Mucosa of descending colon (tissue), 3 donors: ENCODE measurements around the gene LMO7. TPM values are rescaled to one million over a fixed set of nuclear protein-coding genes. Genes with fewer than 3 reads are reported as not detected.
A peak's percentile ranks its signal among the peaks of the same experiment; 100 is the strongest.
"Not testable (repeated sequence)": the region's sequence is repeated elsewhere in the genome, so short reads cannot be mapped to it uniquely, and the experiment has no call there.

Experiments used
- ATAC-seq: fragments of 200-7000 bp; cut with Tn5 transposase; one replicate; pipeline ENCODE4 v1.9.1; 2020; ENCODE audit warnings: mild to moderate bottlenecking, moderate library complexity
- DNase-seq, 3 donors: peaks; one replicate each; pipeline ENCODE4 v3.0.0-alpha.2; 2020
- H3K36me3 ChIP-seq: fragments of 200-600 bp; one replicate; pipeline ENCODE4 v1.8.0; 2021; ENCODE audit warnings: low read depth, mild to moderate bottlenecking
- H3K4me1 ChIP-seq: fragments of 200-600 bp; one replicate; pipeline ENCODE4 v1.8.0; 2021; ENCODE audit warnings: low read depth, mild to moderate bottlenecking
- H3K4me3 ChIP-seq: fragments of 200-600 bp; one replicate; pipeline ENCODE4 v1.8.0; 2021; ENCODE audit warnings: mild to moderate bottlenecking
- H3K9me3 ChIP-seq: fragments of 200-600 bp; one replicate; pipeline ENCODE4 v1.8.0; 2021; ENCODE audit warnings: mild to moderate bottlenecking
- intact Hi-C, 2 donors: fragments of 100-400 bp; cut with DNase I in 1 of 2; cut with micrococcal nuclease in 1 of 2; formaldehyde crosslinking; loops; one replicate each; pipeline versions ENCODE4 v1.11.0 to v1.11.1; 2022; cut with DNase I, micrococcal nuclease
- total RNA-seq, 3 donors: library from RNA; stranded (reverse); fragmentation: NEBNext Ultra II Directional in 2 of 3; extraction: Animal tissue kit (Norgen Biotek cat#: 25700) in 2 of 3; gene quantifications; one replicate each; pipeline versions ENCODE4 v1.2.1 to v1.2.4, GENCODE V29; 2021 to 2023
- TF ChIP-seq, protein P1 (sequence below): fragments of 200-600 bp; IDR thresholded peaks from one replicate; pipeline ENCODE4 v1.8.0; 2022; ENCODE audit warnings: antibody characterized with exemption, mild to moderate bottlenecking
- donor health status: DM: no; HTN: no; CAD: no; lungs with moderate emphysema.
- donor health status: DM: no; HTN: no; CAD: no.
- donor health status: DM: no; HTN: yes; CAD: no.

The LMO7 gene
- total RNA-seq, 3 donors from 2014 or later: 127 to 243 (median 212) TPM

DNA sequence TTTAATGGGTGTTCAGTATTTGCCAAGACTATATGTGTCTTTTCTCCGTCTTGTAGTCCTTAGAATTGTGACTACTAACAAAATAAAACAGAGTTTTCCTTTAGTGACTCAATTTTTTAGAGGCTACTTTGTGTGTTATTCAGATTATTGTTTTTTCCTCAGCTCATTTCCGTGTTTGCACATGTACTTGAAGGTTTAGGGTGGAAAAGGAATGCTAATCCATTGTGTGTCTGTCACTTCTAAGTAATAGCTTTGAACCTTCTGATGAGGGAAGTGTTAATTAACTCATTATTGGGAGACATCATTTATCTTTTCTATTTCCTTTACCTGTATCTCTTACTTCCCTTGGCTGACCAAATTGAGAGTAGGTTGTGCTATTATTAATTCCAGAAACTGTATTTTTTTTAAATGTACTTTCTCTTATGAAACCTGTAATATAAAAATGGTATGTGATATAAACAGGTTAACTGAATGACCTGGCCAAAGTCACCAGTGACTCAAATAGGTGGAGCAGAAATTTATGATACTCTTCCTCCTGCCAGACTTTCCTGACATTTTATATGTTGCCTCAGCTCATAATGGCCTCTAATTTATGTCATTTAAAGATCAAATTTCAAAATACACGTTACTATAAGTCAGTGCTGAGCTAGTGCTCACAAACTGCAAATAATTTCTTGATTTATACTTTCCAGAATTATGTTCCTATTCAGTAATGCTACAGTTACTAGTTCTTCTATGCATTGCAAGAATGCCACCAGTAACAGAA lies 88.8 kb downstream of the LMO7 start:
- peak; percentile 98 for ATAC-seq

DNA sequence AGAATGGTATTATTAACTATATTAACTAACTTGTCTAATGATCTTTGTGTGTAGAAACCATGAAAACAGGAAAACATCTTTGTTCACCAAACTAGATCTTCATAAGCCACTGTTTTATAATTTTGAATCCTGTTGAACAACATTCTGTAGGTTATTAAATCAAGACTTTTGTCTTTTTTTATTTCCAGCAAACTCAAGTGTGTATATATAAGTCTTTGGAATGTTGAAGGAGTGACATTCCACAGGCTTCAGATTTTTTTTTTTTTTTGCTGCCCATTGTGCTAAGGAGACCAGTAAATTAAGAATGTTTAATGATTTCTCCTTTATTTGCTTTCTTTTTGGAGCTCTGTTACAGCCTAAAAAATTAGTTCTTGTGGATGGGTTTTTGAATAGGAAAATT lies 89.6 kb downstream of the LMO7 start:
- DNase-seq (no peak), ATAC-seq (no peak)
- Histone ChIP-seq H3K9me3 (no peaks in the 10 kb centered on the region), H3K4me3 (no peak overlapping the region), H3K36me3 (no peaks in the 10 kb centered on the region), H3K4me1 (no peaks in the 10 kb centered on the region)
- TF ChIP-seq, protein P1, sequence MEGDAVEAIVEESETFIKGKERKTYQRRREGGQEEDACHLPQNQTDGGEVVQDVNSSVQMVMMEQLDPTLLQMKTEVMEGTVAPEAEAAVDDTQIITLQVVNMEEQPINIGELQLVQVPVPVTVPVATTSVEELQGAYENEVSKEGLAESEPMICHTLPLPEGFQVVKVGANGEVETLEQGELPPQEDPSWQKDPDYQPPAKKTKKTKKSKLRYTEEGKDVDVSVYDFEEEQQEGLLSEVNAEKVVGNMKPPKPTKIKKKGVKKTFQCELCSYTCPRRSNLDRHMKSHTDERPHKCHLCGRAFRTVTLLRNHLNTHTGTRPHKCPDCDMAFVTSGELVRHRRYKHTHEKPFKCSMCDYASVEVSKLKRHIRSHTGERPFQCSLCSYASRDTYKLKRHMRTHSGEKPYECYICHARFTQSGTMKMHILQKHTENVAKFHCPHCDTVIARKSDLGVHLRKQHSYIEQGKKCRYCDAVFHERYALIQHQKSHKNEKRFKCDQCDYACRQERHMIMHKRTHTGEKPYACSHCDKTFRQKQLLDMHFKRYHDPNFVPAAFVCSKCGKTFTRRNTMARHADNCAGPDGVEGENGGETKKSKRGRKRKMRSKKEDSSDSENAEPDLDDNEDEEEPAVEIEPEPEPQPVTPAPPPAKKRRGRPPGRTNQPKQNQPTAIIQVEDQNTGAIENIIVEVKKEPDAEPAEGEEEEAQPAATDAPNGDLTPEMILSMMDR: no peak
- intact Hi-C loops: no loop called here

More for the DNA sequence above, 88.8 kb downstream of the LMO7 start:
- peak in 1 of 3 donors; percentile 32 for DNase-seq
- TF ChIP-seq, protein P1: no peak
- no peak overlapping the region for H3K4me3 ChIP-seq
- H3K36me3 ChIP-seq: no peaks in the 10 kb centered on the region
- H3K4me1 ChIP-seq: no peaks in the 10 kb centered on the region
- intact Hi-C loops: no loop called here
- H3K9me3 ChIP-seq: no peaks in the 10 kb centered on the region

DNA sequence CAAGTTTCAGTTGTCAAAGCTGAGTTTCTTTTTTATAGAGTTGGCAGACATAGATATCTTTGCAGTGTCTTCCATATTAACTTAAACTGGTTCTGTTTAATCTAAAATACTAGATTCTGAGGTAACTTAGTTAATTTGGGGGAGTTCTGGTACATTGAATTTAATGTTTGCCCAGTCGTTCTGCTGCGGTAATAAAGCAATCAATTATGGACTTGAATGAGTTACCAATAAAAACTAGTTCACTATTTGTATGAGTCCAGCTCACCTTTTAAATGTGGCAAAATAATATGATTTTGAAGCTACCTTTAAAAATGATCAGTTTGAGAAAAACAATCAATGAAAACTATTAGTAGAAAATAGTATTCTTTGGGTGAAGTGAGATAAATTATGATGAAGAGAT lies 90.2 kb downstream of the LMO7 start:
- Histone ChIP-seq H3K9me3 (no peaks in the 10 kb centered on the region), H3K4me3 (no peak overlapping the region), H3K36me3 (no peaks in the 10 kb centered on the region), H3K4me1 (no peaks in the 10 kb centered on the region)
- ATAC-seq (no peak), DNase-seq (no peak)
- intact Hi-C loops: no loop called here
- TF ChIP-seq, protein P1: no peak

DNA sequence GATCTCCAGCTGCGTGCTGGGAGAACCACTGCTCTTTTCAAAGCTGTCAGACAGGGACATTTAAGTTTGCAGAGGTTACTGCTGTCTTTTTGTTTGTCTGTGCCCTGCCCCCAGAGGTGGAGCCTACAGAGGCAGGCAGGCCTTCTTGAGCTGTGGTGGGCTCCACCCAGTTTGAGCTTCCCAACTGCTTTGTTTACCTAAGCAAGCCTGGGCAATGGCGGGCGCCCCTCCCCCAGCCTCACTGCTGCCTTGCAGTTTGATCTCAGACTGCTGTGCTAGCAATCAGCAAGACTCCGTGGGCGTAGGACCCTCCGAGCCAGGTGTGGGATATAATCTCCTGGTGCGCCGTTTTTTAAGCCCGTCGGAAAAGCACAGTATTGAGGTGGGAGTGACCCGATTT lies 97.0 kb downstream of the LMO7 start:
- DNase-seq, ATAC-seq, H3K4me1 ChIP-seq, H3K36me3 ChIP-seq, intact Hi-C loops, H3K9me3 ChIP-seq, H3K4me3 ChIP-seq: not testable (repeated sequence)

DNA sequence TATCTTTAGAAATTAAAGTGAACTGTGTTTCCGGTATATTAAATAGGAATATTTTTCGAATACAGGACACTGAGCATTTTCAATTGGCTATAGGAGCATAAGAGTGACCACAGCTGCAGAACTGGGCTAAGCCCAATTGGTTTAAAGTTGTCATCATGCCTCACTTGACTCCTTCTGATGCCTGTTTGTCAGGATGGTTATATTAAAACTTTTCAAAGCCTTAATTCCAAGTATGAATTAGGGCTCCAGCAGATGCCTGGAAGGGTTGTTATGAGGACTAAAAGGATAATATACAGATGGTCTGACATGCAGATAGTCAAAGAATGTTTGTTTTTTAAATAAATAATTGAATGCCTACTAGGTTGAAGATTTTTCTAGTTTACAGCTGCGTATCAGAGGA lies 100.0 kb downstream of the LMO7 start:
- TF ChIP-seq, protein P1: no peak
- Histone ChIP-seq H3K9me3 (no peaks in the 10 kb centered on the region), H3K4me3 (no peak overlapping the region), H3K36me3 (no peaks in the 10 kb centered on the region), H3K4me1 (no peaks in the 10 kb centered on the region)
- ATAC-seq (no peak), DNase-seq (no peak)
- intact Hi-C loops: no loop called here

DNA sequence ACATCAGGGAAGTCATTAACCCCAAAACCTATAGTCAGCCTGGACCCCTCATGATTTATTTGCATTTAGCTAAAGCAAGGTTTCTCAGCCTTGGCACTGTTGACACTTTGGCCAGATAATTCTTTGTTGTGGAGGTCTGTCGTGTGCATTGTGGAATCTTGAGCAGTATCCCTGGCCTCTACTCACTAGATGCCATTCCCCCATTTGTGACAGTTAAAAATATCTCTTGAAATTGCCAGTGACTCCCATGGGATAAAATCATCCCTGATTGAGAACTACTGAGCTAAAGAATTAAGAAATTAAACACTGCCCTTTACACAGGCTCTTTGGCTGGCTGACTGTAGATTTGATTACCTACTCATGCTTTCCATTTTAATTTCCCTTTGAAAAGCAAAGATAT lies 102.7 kb downstream of the LMO7 start:
- Histone ChIP-seq H3K4me1 (no peaks in the 10 kb centered on the region), H3K4me3 (no peak overlapping the region), H3K9me3 (no peaks in the 10 kb centered on the region), H3K36me3 (no peaks in the 10 kb centered on the region)
- intact Hi-C loops: no loop called here
- TF ChIP-seq, protein P1: no peak
- DNase-seq (no peak), ATAC-seq (no peak)
